Astrocyte (in vitro differentiated cells and primary cell): Measurements from ENCODE around the gene OR52A5.

Experiments
- EZH2 ChIP-seq: IDR thresholded peaks from 2 replicates; pipeline ENCODE4 v1.6.1; 2012; ENCODE audit warnings: mild to moderate bottlenecking, low read length, inconsistent platforms; ENCODE audit not compliant: insufficient read depth
- TF ChIP-seq, protein P1 (sequence below): IDR thresholded peaks from 2 replicates; pipeline ENCODE4 v1.5.1; 2011; ENCODE audit warnings: low read depth, mild to moderate bottlenecking, inconsistent platforms, low read length, moderate library complexity; ENCODE audit not compliant: insufficient read depth

DNA sequence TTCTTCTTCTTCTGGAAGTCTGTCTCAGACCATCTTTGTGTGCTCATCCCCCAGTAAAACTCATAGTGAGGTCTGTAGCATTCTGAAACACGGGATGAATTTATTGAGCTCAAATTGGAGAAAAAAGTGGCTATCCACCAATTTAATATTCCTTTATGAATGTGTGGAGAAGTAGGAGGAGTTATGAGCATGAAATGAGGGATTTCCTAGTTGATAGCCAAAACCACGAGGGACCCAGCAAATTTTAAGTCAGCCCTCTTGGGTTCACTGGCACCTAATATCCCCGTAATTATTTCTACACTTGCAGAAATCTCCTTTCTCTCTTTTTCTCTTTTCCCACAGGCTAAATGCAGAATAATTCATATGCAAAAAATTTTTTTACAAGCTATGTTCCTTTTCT is 16.5 kb upstream of the OR52A5 start, which contains the start of gene OR52A1:
- TF ChIP-seq EZH2, result no peak
- TF ChIP-seq, protein P1, sequence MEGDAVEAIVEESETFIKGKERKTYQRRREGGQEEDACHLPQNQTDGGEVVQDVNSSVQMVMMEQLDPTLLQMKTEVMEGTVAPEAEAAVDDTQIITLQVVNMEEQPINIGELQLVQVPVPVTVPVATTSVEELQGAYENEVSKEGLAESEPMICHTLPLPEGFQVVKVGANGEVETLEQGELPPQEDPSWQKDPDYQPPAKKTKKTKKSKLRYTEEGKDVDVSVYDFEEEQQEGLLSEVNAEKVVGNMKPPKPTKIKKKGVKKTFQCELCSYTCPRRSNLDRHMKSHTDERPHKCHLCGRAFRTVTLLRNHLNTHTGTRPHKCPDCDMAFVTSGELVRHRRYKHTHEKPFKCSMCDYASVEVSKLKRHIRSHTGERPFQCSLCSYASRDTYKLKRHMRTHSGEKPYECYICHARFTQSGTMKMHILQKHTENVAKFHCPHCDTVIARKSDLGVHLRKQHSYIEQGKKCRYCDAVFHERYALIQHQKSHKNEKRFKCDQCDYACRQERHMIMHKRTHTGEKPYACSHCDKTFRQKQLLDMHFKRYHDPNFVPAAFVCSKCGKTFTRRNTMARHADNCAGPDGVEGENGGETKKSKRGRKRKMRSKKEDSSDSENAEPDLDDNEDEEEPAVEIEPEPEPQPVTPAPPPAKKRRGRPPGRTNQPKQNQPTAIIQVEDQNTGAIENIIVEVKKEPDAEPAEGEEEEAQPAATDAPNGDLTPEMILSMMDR, result no peak
